Measurements from ENCODE around the gene HNF1A. TPM values are rescaled to one million over a fixed set of nuclear protein-coding genes. Genes with fewer than 3 reads are reported as not detected.

The HNF1A gene
- total and polyA plus RNA-seq, 9 of the 15 experiments (the other 6 are each of a cell fraction or from before 2014, with no cell fraction given) = not detected

- TF ChIP-seq ZNF407 (IDR thresholded peaks at IDR 0.05; ENCODE audit: low read depth) (no peak), NFYB (IDR thresholded peaks at IDR 0.05; ENCODE audit: extremely low read depth, insufficient read length) (no peak), GTF2B (IDR thresholded peaks at IDR 0.05; ENCODE audit: extremely low read depth, insufficient read length) (no peak), GABPA (tag; conservative IDR thresholded peaks at IDR 0.05; ENCODE audit: low read depth) (peak; percentile 40; the same call in 1 of the 2 replicates), L3MBTL2 (IDR thresholded peaks at IDR 0.05) (no peak), CTCF (IDR thresholded peaks at IDR 0.05 in 2 of 3, conservative IDR thresholded peaks at IDR 0.05 in 1 of 3; ENCODE audit: insufficient read depth in 2 of 3, low read depth in 1 of 3, low read length in 3 of 3) (peak; percentile 69 to 94 (median 85)), ZNF398 (CRISPR knock-in tag; IDR thresholded peaks at IDR 0.05) (no peak), JUND (IDR thresholded peaks at IDR 0.05; ENCODE audit: borderline replicate concordance, low read depth, low read length) (peak; percentile 49), JUND (tag; IDR thresholded peaks at IDR 0.05; ENCODE audit: borderline replicate concordance, low read depth, low read length) (peak; percentile 39; the same call in 1 of the 3 replicates), ERF (CRISPR knock-in tag; IDR thresholded peaks at IDR 0.05) (no peak)
Observed at GRCh38 chr12:120971299-120972180, 6.8 kb upstream of the HNF1A start (continued).

Measured in K562 (cell line).